GM19468 (cell line): ENCODE data around the gene PLCH1.

Experiments used
- ATAC-seq: cut with Tn5 transposase; IDR thresholded peaks from one replicate; pipeline ENCODE4 v1.9.1; 2021; ENCODE audit warnings: mild to moderate bottlenecking, moderate library complexity, moderate number of reproducible peaks; ENCODE audit not compliant: unreplicated experiment; ENCODE audit errors: extremely low read depth

Gene PLCH1

DNA sequence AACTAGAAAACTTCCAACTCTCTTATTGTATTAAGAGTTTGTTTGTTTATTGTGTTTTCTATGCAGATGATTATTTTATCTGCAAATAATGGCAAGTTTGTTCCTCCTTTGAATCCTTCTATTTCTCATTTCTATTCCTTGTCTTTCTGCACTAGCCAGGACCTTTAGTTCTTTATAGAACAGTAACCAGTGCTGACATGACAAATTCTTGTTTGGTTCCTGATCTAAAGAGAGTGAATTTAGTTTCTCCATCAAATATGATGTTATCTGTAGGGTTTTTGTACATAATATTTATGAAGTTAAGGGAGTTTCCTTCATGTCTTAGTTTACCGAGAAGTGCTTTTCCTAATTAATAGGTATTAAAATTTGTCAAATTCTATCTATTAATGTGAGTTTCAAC, 350.6 kb downstream of the PLCH1 start:
- ATAC-seq, result no peak

DNA sequence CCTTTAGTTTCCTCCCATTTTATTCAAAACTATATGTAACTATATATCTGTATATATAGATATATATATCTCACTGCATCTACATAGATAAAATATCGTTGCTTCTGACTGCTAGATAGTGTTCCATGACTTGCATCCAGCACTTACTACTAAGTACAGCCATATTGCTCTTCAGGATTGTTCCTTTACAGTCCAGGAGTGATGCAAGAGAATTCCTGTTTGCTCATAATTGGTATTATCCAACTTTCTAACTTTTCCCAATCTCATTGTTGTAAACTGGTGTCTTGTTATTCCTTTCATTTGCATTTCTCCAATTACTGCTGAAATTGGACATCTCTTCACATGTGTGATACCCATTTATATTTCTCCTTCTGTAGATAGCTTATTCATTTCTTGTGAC, 351.6 kb downstream of the PLCH1 start:
- no peak for ATAC-seq

DNA sequence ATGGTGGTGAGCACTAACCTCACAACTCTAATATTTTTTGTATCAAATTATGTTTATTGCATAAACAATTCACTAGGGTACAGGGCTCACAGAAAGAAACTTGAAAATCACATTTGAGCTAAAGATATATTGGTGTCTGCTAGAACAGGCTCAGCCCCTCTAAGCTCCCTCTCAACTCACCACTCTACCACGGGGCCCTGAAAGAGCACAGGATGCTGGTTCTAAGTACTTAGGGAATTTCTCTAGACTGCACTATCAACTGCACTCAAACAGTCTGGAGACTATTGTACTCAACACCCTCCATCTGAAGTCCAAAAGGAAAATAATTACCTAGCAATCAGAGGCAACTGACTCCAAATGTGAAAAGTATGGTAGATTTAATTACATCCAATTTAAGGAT, 352.7 kb downstream of the PLCH1 start:
- no peak for ATAC-seq

DNA sequence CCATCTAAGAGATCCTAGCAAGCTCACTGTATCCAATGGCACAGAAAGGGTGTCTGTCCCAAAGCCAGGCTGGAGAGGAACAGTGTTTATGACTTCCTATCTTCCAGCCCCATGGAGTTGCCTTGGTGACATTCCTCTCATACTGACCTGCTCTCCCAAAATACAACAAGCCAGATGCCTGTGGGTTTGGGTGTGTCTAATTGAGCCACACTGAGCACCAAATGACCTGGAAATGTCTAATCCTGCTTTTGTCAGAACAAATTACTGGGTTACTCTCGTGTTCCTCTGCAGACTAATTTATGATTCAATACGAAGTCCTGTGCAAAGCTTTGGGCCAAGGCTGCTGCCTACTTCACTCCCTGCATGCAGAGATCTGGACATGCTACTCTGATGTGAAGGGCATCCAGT, 353.3 kb downstream of the PLCH1 start:
- no peak for ATAC-seq

DNA sequence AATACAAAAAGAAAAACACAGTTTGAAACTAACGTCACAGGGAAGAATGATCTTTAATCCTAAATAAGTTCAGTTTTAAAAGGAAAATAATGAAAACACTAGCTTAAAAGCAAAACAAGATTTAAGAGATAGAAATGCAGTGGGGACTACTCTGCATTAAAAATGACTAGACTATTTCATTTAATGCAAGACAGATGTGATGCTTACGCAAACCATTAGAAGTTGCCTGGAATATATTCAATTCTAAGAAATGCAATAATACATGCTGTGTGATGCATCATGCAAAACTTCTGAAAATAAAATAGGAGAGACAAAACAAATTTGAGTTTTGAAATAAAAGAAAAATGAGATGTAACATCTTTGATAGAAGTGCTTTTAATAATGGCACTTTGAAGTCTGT, 353.8 kb downstream of the PLCH1 start:
- ATAC-seq, result no peak

DNA sequence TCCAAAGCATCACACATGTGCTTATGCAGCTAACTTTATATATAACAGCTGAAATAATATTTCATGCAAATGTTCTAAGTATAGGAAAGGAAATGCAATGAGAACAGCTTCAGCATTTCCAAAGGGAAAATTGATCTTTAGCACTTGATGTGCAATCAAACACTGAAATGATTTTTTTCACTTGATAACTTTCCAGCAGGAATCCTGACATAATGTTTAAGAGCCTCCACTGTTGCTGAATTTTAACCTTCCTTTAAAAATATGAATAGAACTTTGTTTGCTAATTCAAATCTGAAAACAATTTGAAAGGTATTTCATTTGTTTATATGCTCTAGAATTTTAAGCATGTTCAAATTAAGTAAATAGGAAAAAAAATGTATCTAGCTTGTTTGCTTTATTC, 354.5 kb downstream of the PLCH1 start:
- no peak for ATAC-seq

DNA sequence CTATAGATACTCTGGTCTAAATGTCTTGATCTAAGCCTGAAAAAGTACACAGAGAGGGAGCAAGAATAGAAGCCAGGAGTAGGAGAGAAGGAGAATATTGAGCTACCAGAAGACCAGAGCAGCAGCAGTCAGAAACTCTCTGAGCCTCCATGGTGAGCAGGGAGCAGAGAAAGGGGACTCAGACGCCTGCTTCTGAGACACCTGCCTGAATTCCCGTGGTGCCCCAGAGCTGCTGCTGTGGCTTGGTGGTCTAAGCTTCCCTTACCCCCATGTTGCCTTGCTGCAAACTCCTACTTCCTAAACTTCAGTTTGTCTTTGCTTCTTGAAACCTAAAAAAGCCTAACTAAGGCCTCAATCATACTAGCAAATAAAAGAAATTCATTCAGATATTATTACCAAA, 356.5 kb downstream of the PLCH1 start:
- ATAC-seq, result no peak

DNA sequence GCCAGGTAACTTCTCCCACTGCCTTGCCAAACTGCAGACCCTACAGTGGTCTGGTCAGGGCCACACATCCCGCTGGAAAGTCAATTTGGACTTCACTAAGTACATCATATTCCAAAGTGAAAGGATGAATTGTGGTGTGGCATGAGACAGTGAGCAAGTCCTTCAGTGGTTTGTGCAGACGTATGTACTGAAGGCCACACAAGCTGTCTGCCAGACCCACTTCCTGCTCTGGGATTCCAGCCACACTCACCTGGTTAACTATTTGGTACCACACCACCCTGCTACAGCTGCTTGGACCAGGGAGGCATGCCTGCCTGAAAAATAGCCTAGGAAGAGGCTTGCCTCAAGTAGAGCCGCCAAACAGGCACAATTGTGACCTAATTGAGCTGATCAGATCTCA, 357.3 kb downstream of the PLCH1 start:
- ATAC-seq, result no peak

DNA sequence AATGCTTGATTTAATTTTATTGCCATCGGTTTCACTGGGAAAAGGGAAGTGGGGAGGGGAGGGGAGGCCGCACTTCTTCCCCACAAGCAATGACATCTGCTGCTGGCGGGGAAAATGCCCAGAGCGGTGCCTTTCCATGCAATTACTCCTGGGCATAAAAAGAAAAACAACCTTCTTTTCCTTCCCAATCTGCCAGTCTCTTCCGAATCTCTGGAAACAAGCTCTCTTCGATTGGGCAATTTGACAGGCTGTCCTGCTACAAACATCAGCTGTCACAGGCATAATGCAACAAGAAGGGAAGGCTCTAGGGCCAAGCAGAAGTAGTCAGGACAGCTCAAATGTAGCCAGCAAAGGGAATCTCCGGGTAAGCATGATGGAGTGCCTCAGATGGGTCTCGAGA, 358.0 kb downstream of the PLCH1 start:
- ATAC-seq, result no peak

DNA sequence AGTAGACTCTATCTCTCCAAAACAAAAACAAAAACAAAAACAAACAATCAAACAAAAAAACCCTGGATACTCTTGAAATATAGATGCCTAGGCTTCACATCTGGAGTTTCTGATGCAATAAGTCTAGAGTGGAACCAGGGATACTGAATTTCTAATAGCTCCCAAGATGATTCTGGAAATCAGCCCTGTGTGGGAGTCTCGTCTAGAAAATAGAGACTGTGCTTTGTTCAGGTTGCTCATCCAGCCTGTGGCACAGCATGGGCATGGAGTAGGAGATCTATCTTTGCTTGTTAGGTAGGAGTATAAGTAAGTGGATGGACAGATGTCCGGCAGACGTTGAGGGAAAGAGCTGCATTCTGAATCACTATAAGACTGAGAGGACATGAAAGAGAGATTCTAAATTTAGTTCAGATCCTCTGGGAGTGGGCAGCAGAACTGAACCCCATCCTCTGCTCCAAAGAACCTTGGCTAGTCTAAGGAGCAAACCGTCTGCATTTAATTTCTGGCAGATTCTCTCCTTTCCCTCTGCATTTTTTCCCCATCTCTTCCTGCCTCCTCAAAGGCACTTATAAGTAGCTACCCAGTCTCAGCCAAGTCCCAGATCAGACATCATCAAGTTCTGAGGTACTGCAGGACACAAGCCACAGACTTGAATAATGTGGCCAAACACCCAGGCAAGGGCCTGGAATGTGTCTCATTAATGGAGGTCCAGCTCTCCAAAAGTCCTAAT, 358.8 kb downstream of the PLCH1 start:
- ATAC-seq, result no peak

DNA sequence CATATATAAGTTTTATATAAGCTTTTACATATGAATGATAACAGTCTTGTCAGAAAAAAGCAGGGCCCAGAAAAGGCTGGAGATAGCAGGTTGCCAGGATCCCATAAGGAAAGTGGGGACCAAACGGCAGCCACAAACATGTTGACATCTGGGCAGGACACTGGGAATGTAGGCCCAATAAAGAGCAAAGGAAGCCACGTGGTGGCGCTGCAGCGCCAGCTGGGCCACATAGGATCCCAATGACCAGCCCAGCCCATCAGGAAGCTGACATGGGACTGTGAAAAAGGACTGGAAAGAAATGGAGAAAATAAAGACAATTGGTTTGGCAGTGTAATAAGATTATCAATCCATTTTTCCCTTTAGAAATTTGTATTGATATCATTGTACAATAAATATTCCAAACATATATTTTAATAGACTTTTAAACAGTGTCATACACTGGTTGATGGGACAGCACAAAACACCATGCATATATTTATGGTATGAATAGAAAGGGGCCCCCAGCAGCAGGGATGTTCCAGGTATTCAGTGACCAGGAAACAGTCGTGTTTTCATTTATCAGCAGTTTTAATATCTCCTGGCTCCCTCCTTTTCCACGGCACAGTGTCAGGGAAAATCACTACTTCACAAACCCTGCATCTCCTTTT, 362.4 kb downstream of the PLCH1 start:
- ATAC-seq, result no peak

DNA sequence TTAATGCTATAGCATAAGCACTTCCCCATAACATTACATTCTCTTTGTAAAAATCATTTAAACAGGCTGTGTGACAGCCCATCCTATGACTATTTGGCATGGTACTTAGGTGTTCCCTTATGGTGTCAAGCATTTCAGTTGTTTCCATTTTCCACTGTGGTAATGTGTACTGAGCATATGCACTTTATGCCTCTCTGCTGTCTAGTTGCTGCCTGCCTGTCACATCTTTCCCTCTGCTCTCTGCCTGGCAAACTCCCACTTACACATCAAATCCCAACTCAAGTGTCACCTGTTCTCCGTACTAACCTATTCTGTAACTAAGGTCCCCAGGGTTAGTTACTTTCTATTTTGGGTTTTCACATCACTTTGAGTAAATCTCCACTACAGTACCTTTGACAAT, 367.0 kb downstream of the PLCH1 start:
- no peak for ATAC-seq

DNA sequence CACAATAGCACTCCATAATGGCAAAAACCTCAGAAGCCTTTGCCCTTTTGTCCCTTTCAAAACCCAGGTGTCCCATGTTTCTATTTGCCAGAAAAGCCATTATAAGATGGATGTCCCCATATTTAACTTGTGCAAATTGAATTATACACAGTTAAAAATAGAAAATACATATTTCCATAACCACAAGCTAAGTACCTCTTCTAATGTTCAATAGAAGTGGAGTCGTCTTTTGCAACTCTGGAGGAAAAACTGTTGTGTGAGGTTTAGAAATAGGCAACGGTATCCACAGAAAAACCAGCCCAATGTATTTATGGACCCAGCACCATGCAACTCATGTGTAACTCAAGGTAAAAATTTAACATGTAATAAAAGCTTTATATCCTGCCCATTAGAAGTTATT, 367.8 kb downstream of the PLCH1 start:
- ATAC-seq, result no peak

DNA sequence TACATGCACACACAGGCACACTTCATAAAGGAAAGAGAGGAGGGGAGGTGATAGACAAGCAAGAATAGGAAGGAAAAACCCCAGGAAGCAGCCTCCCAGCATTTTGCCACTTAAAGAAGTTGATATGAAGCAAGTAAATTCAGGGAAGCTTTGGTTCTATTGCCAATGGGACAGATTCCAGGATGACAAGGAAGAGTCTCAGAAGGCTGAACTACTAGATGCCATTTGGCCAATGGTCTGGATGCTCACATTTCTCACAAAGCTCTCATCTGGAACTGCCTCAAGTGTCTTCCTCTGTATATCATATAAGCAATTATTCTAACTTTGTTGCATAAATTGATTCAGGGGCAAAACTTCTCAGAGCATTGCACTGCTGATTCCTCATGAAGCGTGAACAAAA, 372.6 kb downstream of the PLCH1 start:
- ATAC-seq, result no peak

DNA sequence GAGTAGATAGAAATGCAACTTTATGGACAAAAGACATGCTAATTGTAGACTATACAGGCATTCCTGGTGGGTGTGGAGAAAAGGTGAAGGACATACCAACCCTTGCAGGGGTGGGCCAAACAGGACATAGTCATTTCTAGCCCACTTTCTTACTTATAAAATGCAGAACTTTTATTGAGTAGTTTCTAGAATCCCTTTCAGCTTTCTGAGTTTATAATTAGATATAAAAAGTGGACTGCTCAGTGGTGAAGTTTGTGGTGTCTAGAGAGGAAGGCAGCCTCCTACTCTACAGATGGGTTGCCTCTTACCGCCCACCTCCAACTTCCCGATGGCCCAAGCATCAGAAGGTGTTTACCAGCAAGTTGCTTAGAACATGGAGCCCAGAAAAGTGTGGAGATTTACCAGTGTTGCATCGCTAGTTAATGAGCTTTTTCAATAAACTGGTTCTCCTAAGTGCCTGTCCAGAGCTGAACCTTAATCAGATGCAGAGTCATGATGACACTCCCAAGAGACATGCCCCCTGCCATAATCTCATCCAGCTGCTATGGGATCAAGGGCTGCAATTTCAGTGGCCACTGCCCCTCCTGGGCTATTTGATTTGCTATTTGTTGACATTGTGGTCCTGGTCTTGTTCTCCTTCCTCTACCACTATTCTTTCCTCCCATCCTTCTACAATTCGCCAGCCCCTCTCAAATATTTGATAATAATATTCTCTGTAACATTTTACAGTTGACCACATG, 373.9 kb downstream of the PLCH1 start:
- no peak for ATAC-seq

DNA sequence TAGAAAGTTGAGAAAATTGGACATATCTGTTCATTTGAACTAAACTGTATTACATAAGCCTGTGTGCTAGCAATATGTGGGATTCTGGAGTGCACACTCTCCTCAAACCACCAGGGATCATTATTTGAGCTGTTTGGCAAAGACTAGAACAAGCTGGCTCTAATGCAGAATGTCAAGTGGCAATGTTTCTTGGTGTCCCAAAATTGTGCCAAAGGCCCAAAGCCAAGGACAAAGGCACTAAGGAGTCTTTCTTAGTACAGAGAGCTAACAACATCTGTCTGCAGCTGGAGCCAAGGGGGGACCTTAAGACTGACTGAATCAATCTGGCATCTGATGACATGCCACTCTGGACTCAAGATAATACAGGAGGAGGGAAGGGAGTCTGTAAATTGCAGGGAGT, 374.7 kb downstream of the PLCH1 start:
- ATAC-seq, result no peak

DNA sequence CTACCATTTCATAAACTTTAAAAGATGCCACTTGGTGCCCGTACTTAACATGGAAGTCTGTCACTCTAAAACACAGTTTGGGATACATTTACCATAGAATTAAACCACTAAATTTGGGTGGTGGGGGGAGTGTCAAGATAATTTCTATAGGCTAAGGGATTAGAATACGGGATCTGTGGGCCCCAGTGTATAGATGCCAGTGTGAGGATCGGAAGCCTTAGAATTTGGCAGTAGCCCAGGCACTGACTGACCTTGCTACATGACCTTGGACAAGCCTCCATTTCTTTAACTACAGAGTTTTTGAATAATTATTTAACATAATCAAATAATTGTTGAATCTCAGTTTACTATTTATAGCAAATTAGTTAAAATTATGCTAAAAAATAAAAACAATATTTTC, 375.1 kb downstream of the PLCH1 start:
- no peak for ATAC-seq

DNA sequence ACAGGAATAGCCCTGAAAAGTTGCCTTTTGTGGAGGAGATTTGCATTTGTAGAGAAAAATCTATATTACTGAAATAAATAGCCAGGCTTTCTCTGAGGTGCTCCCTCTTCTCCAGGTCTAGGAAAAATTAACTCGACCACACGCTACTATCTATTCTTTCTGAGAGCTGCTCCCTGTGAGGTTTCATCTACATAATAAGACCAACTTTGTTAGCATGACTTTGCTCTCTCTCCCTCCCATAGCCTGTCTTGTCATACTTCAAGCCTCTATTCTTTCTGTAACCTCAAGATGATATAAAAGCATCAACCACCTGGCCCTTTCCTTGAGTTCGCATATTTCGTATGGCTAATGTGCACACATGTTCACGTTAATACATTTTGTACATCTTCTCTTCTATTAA, 375.6 kb downstream of the PLCH1 start:
- no peak for ATAC-seq

DNA sequence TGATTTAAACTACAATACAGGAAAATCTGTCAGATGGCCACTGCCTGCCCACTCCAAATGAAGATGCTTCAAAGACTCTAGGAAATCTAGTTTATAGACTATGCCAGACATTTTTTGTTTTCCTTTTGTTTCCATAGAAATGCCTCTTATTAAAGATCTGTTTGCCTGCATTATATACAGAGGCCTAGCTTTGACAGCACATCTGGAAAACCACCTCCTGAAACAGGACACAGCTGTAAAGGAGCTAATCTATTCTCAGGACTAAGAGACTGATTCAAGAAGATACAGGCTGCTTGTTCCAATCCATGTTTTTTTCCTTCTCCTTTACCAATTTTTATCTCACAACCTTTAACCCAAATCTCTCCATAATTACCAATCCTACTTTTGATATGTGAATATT, 376.1 kb downstream of the PLCH1 start:
- ATAC-seq, result no peak

DNA sequence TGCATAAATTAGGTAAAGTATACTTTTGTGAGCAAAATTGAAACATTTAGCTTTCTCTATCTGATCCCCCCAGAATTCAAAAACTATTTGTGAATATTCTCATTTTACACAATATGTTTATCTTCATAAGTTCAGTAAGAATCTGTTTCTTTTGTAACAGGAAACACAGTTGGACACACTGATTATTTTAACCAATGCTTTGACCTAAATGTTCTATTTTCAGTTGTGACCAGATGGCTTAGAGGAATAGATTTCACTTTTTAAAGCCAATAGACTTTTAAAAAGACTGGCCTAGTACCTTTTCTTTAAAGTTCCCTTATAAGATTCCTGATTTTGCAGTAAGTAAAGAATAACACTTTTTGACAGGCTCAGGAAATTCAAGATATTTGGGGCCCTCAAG, 377.4 kb downstream of the PLCH1 start:
- ATAC-seq, result no peak

DNA sequence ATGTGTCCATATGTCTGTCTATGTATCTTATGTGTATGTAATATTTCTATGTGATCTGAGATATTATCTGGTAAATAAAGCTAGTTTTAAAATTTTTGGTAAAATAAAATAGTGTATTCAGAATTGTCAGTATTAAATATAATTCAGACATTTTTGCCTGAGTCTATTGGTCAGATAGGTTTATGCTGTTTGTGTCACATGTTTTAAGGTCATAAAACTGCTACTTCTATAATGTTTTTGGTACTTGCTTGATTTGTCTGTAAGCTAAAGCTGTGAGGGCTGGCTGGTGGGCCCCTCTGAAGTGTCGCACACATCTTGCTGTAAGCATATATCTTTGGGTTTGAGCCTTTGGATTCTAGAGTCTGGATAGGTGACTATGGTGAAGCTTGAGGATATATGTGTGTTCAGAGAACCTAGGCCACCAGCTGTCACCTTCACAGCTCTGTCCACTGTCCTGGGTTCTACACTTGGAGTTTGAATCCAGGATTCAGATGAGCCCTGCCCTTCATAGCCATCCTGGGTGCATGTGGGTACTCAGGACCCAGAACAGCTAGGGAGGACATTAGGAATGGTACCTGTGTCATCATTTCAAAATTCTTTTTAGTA, 379.6 kb downstream of the PLCH1 start:
- ATAC-seq, result no peak
